ENCODE measurements around the gene TAOK3. TPM values are rescaled to one million over a fixed set of nuclear protein-coding genes. Genes with fewer than 3 reads are reported as not detected.

TAOK3 gene
- total and polyA plus RNA-seq, 4 donors: 6.7 to 28.6 (median 19.5) TPM

- Histone ChIP-seq H3K4me3 (ENCODE audit: low read depth in 1 of 3, low read length in 3 of 3) (no peak overlapping the region), H3K9ac (ENCODE audit: low read depth in 1 of 2, low read length in 2 of 2) (no peak overlapping the region), H3K27ac (ENCODE audit: low read depth in 1 of 2, low read length in 2 of 2) (peak overlapping the region; percentile 51 to 57), H3K27me3 (ENCODE audit: control insufficient read depth in 4 of 4, insufficient read depth in 4 of 4, low read length in 3 of 4) (no peaks in the 10 kb centered on the region), H3K36me3 (ENCODE audit: control insufficient read depth in 4 of 4, insufficient read depth in 3 of 4, low read depth in 1 of 4, low read length in 3 of 4) (no peaks in the 10 kb centered on the region), H3K9me3 (ENCODE audit: control insufficient read depth in 4 of 4, low read length in 3 of 4) (no peaks in the 10 kb centered on the region), H3K4me1 (ENCODE audit: control insufficient read depth in 4 of 4, insufficient read depth in 4 of 4, low read length in 3 of 4) (peaks cover 6 to 34% (median 23%) of the 10 kb centered on the region in 4 donors)
- TF ChIP-seq EGR1 (IDR thresholded peaks at IDR 0.05; ENCODE audit: low read depth in 2 of 2): no peak
- TF ChIP-seq, protein P1, sequence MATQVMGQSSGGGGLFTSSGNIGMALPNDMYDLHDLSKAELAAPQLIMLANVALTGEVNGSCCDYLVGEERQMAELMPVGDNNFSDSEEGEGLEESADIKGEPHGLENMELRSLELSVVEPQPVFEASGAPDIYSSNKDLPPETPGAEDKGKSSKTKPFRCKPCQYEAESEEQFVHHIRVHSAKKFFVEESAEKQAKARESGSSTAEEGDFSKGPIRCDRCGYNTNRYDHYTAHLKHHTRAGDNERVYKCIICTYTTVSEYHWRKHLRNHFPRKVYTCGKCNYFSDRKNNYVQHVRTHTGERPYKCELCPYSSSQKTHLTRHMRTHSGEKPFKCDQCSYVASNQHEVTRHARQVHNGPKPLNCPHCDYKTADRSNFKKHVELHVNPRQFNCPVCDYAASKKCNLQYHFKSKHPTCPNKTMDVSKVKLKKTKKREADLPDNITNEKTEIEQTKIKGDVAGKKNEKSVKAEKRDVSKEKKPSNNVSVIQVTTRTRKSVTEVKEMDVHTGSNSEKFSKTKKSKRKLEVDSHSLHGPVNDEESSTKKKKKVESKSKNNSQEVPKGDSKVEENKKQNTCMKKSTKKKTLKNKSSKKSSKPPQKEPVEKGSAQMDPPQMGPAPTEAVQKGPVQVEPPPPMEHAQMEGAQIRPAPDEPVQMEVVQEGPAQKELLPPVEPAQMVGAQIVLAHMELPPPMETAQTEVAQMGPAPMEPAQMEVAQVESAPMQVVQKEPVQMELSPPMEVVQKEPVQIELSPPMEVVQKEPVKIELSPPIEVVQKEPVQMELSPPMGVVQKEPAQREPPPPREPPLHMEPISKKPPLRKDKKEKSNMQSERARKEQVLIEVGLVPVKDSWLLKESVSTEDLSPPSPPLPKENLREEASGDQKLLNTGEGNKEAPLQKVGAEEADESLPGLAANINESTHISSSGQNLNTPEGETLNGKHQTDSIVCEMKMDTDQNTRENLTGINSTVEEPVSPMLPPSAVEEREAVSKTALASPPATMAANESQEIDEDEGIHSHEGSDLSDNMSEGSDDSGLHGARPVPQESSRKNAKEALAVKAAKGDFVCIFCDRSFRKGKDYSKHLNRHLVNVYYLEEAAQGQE (IDR thresholded peaks at IDR 0.05): no peak
- no peak for TF ChIP-seq NR2F2 (IDR thresholded peaks at IDR 0.05)
- TF ChIP-seq MAX (IDR thresholded peaks at IDR 0.05): no peak
- no peak for TF ChIP-seq YY1 (IDR thresholded peaks at IDR 0.05)
- no peak for TF ChIP-seq SP1 (IDR thresholded peaks at IDR 0.05)
- TF ChIP-seq TAF1 (conservative IDR thresholded peaks at IDR 0.05): no peak
- no peak for TF ChIP-seq HNF4G (IDR thresholded peaks at IDR 0.05)
- no peak for TF ChIP-seq FOXA1 (IDR thresholded peaks at IDR 0.05)
- no peak for TF ChIP-seq RAD21 (IDR thresholded peaks at IDR 0.05)
- no peak for TF ChIP-seq GABPA (IDR thresholded peaks at IDR 0.05 in 1 of 2, conservative IDR thresholded peaks at IDR 0.05 in 1 of 2)
- TF ChIP-seq, protein P2, sequence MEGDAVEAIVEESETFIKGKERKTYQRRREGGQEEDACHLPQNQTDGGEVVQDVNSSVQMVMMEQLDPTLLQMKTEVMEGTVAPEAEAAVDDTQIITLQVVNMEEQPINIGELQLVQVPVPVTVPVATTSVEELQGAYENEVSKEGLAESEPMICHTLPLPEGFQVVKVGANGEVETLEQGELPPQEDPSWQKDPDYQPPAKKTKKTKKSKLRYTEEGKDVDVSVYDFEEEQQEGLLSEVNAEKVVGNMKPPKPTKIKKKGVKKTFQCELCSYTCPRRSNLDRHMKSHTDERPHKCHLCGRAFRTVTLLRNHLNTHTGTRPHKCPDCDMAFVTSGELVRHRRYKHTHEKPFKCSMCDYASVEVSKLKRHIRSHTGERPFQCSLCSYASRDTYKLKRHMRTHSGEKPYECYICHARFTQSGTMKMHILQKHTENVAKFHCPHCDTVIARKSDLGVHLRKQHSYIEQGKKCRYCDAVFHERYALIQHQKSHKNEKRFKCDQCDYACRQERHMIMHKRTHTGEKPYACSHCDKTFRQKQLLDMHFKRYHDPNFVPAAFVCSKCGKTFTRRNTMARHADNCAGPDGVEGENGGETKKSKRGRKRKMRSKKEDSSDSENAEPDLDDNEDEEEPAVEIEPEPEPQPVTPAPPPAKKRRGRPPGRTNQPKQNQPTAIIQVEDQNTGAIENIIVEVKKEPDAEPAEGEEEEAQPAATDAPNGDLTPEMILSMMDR (IDR thresholded peaks at IDR 0.05; ENCODE audit: low read depth, low read length, missing input control): no peak
- TF ChIP-seq FOXA2 (IDR thresholded peaks at IDR 0.05): no peak
- no peak for TF ChIP-seq HNF4A (conservative IDR thresholded peaks at IDR 0.05)
- TF ChIP-seq RXRA (IDR thresholded peaks at IDR 0.05): no peak
- TF ChIP-seq JUND (IDR thresholded peaks at IDR 0.05): no peak
- TF ChIP-seq ZBTB33 (IDR thresholded peaks at IDR 0.05): no peak
- TF ChIP-seq, protein P3, sequence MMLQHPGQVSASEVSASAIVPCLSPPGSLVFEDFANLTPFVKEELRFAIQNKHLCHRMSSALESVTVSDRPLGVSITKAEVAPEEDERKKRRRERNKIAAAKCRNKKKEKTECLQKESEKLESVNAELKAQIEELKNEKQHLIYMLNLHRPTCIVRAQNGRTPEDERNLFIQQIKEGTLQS (IDR thresholded peaks at IDR 0.05): no peak
- DNase-seq (ENCODE audit: low spot score): no peak
- WGBS: 74% methylated on average over 4 of the region's 4 CpGs
Measured at GRCh38 chr12:118359541-118359915, 13.2 kb downstream of the TAOK3 start.
